OCI-LY3 (cell line): Measurements from ENCODE around the gene PRKX.
"Not testable (repeated sequence)": the region's sequence is repeated elsewhere in the genome, so short reads cannot be mapped to it uniquely, and the experiment has no call there.

ENCODE experiments used
- H2AFZ ChIP-seq: fragments of 200-600, 300-600 bp; shearing (Covaris generic); 2 replicates; pipeline ENCODE4 v1.6.0; 2014; ENCODE audit warnings: antibody characterized with exemption, low read depth, low read length
- H3K27ac ChIP-seq: fragments of 200-600, 300-600 bp; sonication (generic); 2 replicates; pipeline ENCODE4 v1.5.1; 2014; ENCODE audit warnings: mild to moderate bottlenecking, low read length, moderate library complexity, mixed read lengths
- H3K27me3 ChIP-seq: fragments of 200-600, 300-600 bp; sonication (generic); 2 replicates; pipeline ENCODE4 v1.6.1; 2014; ENCODE audit warnings: low read depth, low read length, mixed read lengths
- H3K36me3 ChIP-seq: fragments of 200-600, 300-600 bp; sonication (generic); replicated peaks from 2 replicates; pipeline ENCODE3; 2014; ENCODE audit warnings: low read depth, low read length, mixed read lengths
- H3K4me1 ChIP-seq: fragments of 300-600, 200-600 bp; sonication (generic); 2 replicates; pipeline ENCODE4 v1.6.1; 2014; ENCODE audit warnings: low read length, mixed read lengths
- H3K4me2 ChIP-seq: fragments of 200-600, 300-600 bp; sonication (generic); 2 replicates; pipeline ENCODE4 v1.6.1; 2014; ENCODE audit warnings: low read length, mixed read lengths
- H3K4me3 ChIP-seq: fragments of 300-600, 200-600 bp; sonication (generic); 2 replicates; pipeline ENCODE4 v1.5.1; 2014; ENCODE audit warnings: antibody characterized with exemption, mild to moderate bottlenecking, low read length, moderate library complexity
- H3K79me2 ChIP-seq: fragments of 300-600, 200-600 bp; shearing (Covaris generic); 2 replicates; pipeline ENCODE4 v1.6.1; 2014; ENCODE audit warnings: mild to moderate bottlenecking, low read length, mixed read lengths
- H3K9ac ChIP-seq: fragments of 300-600, 200-600 bp; shearing (Covaris generic); 2 replicates; pipeline ENCODE4 v1.6.0; 2014; ENCODE audit warnings: mild to moderate bottlenecking, low read length, moderate library complexity
- H3K9me3 ChIP-seq: fragments of 200-600, 300-600 bp; shearing (Covaris generic); 2 replicates; pipeline ENCODE4 v1.6.1; 2014; ENCODE audit warnings: low read length, mixed read lengths; ENCODE audit not compliant: insufficient read depth
- H4K20me1 ChIP-seq: fragments of 200-600, 300-600 bp; sonication (generic); 2 replicates; pipeline ENCODE4 v1.6.1; 2016; ENCODE audit warnings: low read length, mixed read lengths; ENCODE audit not compliant: insufficient read depth
- CTCF ChIP-seq: fragments of 200-600, 300-600 bp; sonication (generic); IDR thresholded peaks from 2 replicates; pipeline ENCODE4 v1.5.1; 2014; ENCODE audit warnings: antibody characterized with exemption, low read length, low read depth
- EZH2phosphoT487 ChIP-seq: fragments of 200-600 bp; shearing (Covaris generic); IDR thresholded peaks from 2 replicates; pipeline ENCODE4 v1.6.1; 2018; ENCODE audit warnings: antibody characterized with exemption, mixed run types, low read depth

Gene PRKX

GRCh38 chrX:3563451-3563850, 150.0 kb downstream of the PRKX start:
- H3K4me2 ChIP-seq, result no peak overlapping the region
- H2AFZ ChIP-seq, result no peak overlapping the region
- TF ChIP-seq EZH2phosphoT487 (no peak), CTCF (no peak)
- no peaks in the 10 kb centered on the region for H3K79me2 ChIP-seq
- H3K9ac ChIP-seq, result no peak overlapping the region
- no peak overlapping the region for H3K4me3 ChIP-seq
- H3K27ac ChIP-seq, result no peak overlapping the region
- H3K36me3 ChIP-seq, result no peaks in the 10 kb centered on the region
- no peaks in the 10 kb centered on the region for H3K4me1 ChIP-seq
- no peaks in the 10 kb centered on the region for H3K9me3 ChIP-seq
- H3K27me3 ChIP-seq, result no peaks in the 10 kb centered on the region
- no peaks in the 10 kb centered on the region for H4K20me1 ChIP-seq

- H3K27ac ChIP-seq, H2AFZ ChIP-seq, H3K4me3 ChIP-seq, H3K4me2 ChIP-seq, H3K9me3 ChIP-seq, H3K4me1 ChIP-seq, H3K36me3 ChIP-seq, H3K79me2 ChIP-seq, H3K9ac ChIP-seq, H4K20me1 ChIP-seq, H3K27me3 ChIP-seq: not testable (repeated sequence)
These were observed 153.4 kb downstream of the PRKX start for GRCh38 chrX:3560010-3560409.
